ENCODE measurements around the gene KLHDC7B. TPM values are rescaled to one million over a fixed set of nuclear protein-coding genes. Genes with fewer than 3 reads are reported as not detected.

The KLHDC7B gene
- 3.0 and 3.3 TPM in 2 replicates for total RNA-seq

GRCh38 chr22:50545522-50546325 lies at the start of gene KLHDC7B:
Gene KLHDC7B, plus strand, starts transcription at chr22:50545899. Its CDS starts 345 bp downstream, at chr22:50546244.
- Mint-ChIP-seq H3K9me3 (no peaks in the 10 kb centered on the region), H3K4me3 (ENCODE audit: low read depth) (no peak within 1 kb of the TSS), H3K4me1 (ENCODE audit: low read depth) (peaks cover 45% of the 10 kb centered on the region), H3K27me3 (ENCODE audit: low read depth) (no peaks in the 10 kb centered on the region), H3K27ac (peak within 1 kb of the TSS; percentile 56), H3K36me3 (ENCODE audit: low read depth) (peaks cover 3% of the 10 kb centered on the region)
- DNase-seq (ENCODE audit: low spot score), result no peak
- intact Hi-C loops (cut with micrococcal nuclease), result loop anchor here (2.0 to 5.0 kb wide), 3 partner anchors 15 to 37 kb away; partner anchors contain the start of genes CHKB and TYMP

- H3K36me3 Mint-ChIP-seq (ENCODE audit: low read depth), result no peaks in the 10 kb centered on the region
- intact Hi-C loops (cut with micrococcal nuclease), result no loop called here
- no peak overlapping the region for H3K27ac Mint-ChIP-seq
- no peaks in the 10 kb centered on the region for H3K27me3 Mint-ChIP-seq (ENCODE audit: low read depth)
- no peak overlapping the region for H3K4me3 Mint-ChIP-seq (ENCODE audit: low read depth)
- peaks cover 1% of the 10 kb centered on the region for H3K4me1 Mint-ChIP-seq (ENCODE audit: low read depth)
- H3K9me3 Mint-ChIP-seq, result no peaks in the 10 kb centered on the region
- DNase-seq (ENCODE audit: low spot score), result no peak
These were observed 48.6 kb upstream of the KLHDC7B start for GRCh38 chr22:50497093-50497492.

- Mint-ChIP-seq H3K4me1 (ENCODE audit: low read depth) (peaks cover 1% of the 10 kb centered on the region), H3K27me3 (ENCODE audit: low read depth) (no peaks in the 10 kb centered on the region), H3K36me3 (ENCODE audit: low read depth) (no peaks in the 10 kb centered on the region), H3K9me3 (no peaks in the 10 kb centered on the region), H3K4me3 (ENCODE audit: low read depth) (no peak overlapping the region), H3K27ac (no peak overlapping the region)
- intact Hi-C loops (cut with micrococcal nuclease), result loop anchor here (1.0 kb wide), 1 partner anchor 257 kb away; no protein-coding TSS in a partner anchor
- peak; percentile 61 for DNase-seq (ENCODE audit: low spot score)
These were observed 47.3 kb upstream of the KLHDC7B start for GRCh38 chr22:50498322-50498890.

- Mint-ChIP-seq H3K9me3 (no peaks in the 10 kb centered on the region), H3K4me3 (ENCODE audit: low read depth) (no peak overlapping the region), H3K27me3 (ENCODE audit: low read depth) (no peaks in the 10 kb centered on the region), H3K4me1 (ENCODE audit: low read depth) (peaks cover 1% of the 10 kb centered on the region), H3K36me3 (ENCODE audit: low read depth) (no peaks in the 10 kb centered on the region), H3K27ac (no peak overlapping the region)
- no peak for DNase-seq (ENCODE audit: low spot score)
- intact Hi-C loops (cut with micrococcal nuclease), result no loop called here
These were observed 45.2 kb upstream of the KLHDC7B start for GRCh38 chr22:50500452-50500851.

GRCh38 chr22:50502096-50502495 lies 43.6 kb upstream of the KLHDC7B start:
- H3K27ac Mint-ChIP-seq, result no peak overlapping the region
- peaks cover under 1% of the 10 kb centered on the region for H3K36me3 Mint-ChIP-seq (ENCODE audit: low read depth)
- H3K4me3 Mint-ChIP-seq (ENCODE audit: low read depth), result no peak overlapping the region
- DNase-seq (ENCODE audit: low spot score), result no peak
- H3K4me1 Mint-ChIP-seq (ENCODE audit: low read depth), result peaks cover 1% of the 10 kb centered on the region
- H3K9me3 Mint-ChIP-seq, result no peaks in the 10 kb centered on the region
- intact Hi-C loops (cut with micrococcal nuclease), result no loop called here
- H3K27me3 Mint-ChIP-seq (ENCODE audit: low read depth), result no peaks in the 10 kb centered on the region

GRCh38 chr22:50502628-50503474 lies 42.8 kb upstream of the KLHDC7B start:
- no peaks in the 10 kb centered on the region for H3K27me3 Mint-ChIP-seq (ENCODE audit: low read depth)
- intact Hi-C loops (cut with micrococcal nuclease), result no loop called here
- H3K4me3 Mint-ChIP-seq (ENCODE audit: low read depth), result no peak overlapping the region
- no peaks in the 10 kb centered on the region for H3K9me3 Mint-ChIP-seq
- peaks cover 1% of the 10 kb centered on the region for H3K4me1 Mint-ChIP-seq (ENCODE audit: low read depth)
- no peak for DNase-seq (ENCODE audit: low spot score)
- H3K27ac Mint-ChIP-seq, result no peak overlapping the region
- H3K36me3 Mint-ChIP-seq (ENCODE audit: low read depth), result peaks cover 3% of the 10 kb centered on the region

GRCh38 chr22:50503475-50504145 lies 42.1 kb upstream of the KLHDC7B start:
- H3K27ac Mint-ChIP-seq, result no peak overlapping the region
- intact Hi-C loops (cut with micrococcal nuclease), result no loop called here
- peaks cover 1% of the 10 kb centered on the region for H3K4me1 Mint-ChIP-seq (ENCODE audit: low read depth)
- peaks cover 3% of the 10 kb centered on the region for H3K36me3 Mint-ChIP-seq (ENCODE audit: low read depth)
- DNase-seq (ENCODE audit: low spot score), result no peak
- H3K4me3 Mint-ChIP-seq (ENCODE audit: low read depth), result no peak overlapping the region
- H3K27me3 Mint-ChIP-seq (ENCODE audit: low read depth), result no peaks in the 10 kb centered on the region
- H3K9me3 Mint-ChIP-seq, result no peaks in the 10 kb centered on the region

- Mint-ChIP-seq H3K9me3 (no peaks in the 10 kb centered on the region), H3K27ac (no peak overlapping the region), H3K27me3 (ENCODE audit: low read depth) (no peaks in the 10 kb centered on the region), H3K4me3 (ENCODE audit: low read depth) (no peak overlapping the region), H3K4me1 (ENCODE audit: low read depth) (peaks cover 9% of the 10 kb centered on the region), H3K36me3 (ENCODE audit: low read depth) (peaks cover 8% of the 10 kb centered on the region)
- no peak for DNase-seq (ENCODE audit: low spot score)
- intact Hi-C loops (cut with micrococcal nuclease), result no loop called here
These were observed 41.1 kb upstream of the KLHDC7B start for GRCh38 chr22:50504369-50505211.

GRCh38 chr22:50505276-50505775 lies 40.4 kb upstream of the KLHDC7B start:
- intact Hi-C loops (cut with micrococcal nuclease), result no loop called here
- Mint-ChIP-seq H3K9me3 (no peaks in the 10 kb centered on the region), H3K4me1 (ENCODE audit: low read depth) (peaks cover 10% of the 10 kb centered on the region), H3K27me3 (ENCODE audit: low read depth) (no peaks in the 10 kb centered on the region), H3K4me3 (ENCODE audit: low read depth) (peak overlapping the region; percentile 21), H3K36me3 (ENCODE audit: low read depth) (peaks cover 8% of the 10 kb centered on the region), H3K27ac (no peak overlapping the region)
- DNase-seq (ENCODE audit: low spot score), result no peak

- Mint-ChIP-seq H3K36me3 (ENCODE audit: low read depth) (peaks cover 8% of the 10 kb centered on the region), H3K4me3 (ENCODE audit: low read depth) (peak overlapping the region; percentile 96), H3K4me1 (ENCODE audit: low read depth) (peaks cover 10% of the 10 kb centered on the region), H3K27me3 (ENCODE audit: low read depth) (no peaks in the 10 kb centered on the region), H3K27ac (no peak overlapping the region), H3K9me3 (no peaks in the 10 kb centered on the region)
- no peak for DNase-seq (ENCODE audit: low spot score)
- intact Hi-C loops (cut with micrococcal nuclease), result no loop called here
These were observed 39.7 kb upstream of the KLHDC7B start for GRCh38 chr22:50505776-50506610.
